ENCODE data around the gene CST7. TPM values are rescaled to one million over a fixed set of nuclear protein-coding genes. Genes with fewer than 3 reads are reported as not detected.

The CST7 gene
- total RNA-seq, 1 donor from 2014 or later: not detected

GRCh38 chr20:24910461-24910860 is 38.6 kb upstream of the CST7 start:
- Histone ChIP-seq H3K27ac (no peak overlapping the region), H3K9me3 (peaks cover 5 to 6% of the 10 kb centered on the region in 2 donors), H3K4me3 (no peak overlapping the region), H3K4me1 (no peaks in the 10 kb centered on the region), H3K36me3 (no peaks in the 10 kb centered on the region), H3K27me3 (no peaks in the 10 kb centered on the region)
- DNase-seq (ENCODE audit: low spot score in 2 of 2): no peak
- no peak for TF ChIP-seq CTCF (IDR thresholded peaks at IDR 0.05)
- intact Hi-C loops (cut with DNase I): no loop called here

- TF ChIP-seq CTCF (IDR thresholded peaks at IDR 0.05): no peak
- no peak overlapping the region for H3K4me3 ChIP-seq
- H3K9me3 ChIP-seq: peaks cover 4 to 5% of the 10 kb centered on the region in 2 donors
- H3K27me3 ChIP-seq: no peaks in the 10 kb centered on the region
- H3K27ac ChIP-seq: no peak overlapping the region
- DNase-seq (ENCODE audit: low spot score in 2 of 2): no peak
- intact Hi-C loops (cut with DNase I): no loop called here
- H3K36me3 ChIP-seq: no peaks in the 10 kb centered on the region
- no peaks in the 10 kb centered on the region for H3K4me1 ChIP-seq
Measured at GRCh38 chr20:24911461-24911860, 37.6 kb upstream of the CST7 start.

GRCh38 chr20:24912397-24913075 is 36.5 kb upstream of the CST7 start:
- Histone ChIP-seq H3K27me3 (no peaks in the 10 kb centered on the region), H3K9me3 (peaks cover 0 to 5% of the 10 kb centered on the region in 2 donors), H3K27ac (no peak overlapping the region), H3K4me3 (no peak overlapping the region), H3K36me3 (no peaks in the 10 kb centered on the region), H3K4me1 (no peaks in the 10 kb centered on the region)
- no peak for DNase-seq (ENCODE audit: low spot score in 2 of 2)
- no peak for TF ChIP-seq CTCF (IDR thresholded peaks at IDR 0.05)
- intact Hi-C loops (cut with DNase I): no loop called here

- Histone ChIP-seq H3K4me1 (peaks cover 0 to 1% of the 10 kb centered on the region in 2 donors), H3K9me3 (peaks cover 0 to 5% of the 10 kb centered on the region in 2 donors), H3K27ac (no peak overlapping the region), H3K36me3 (no peaks in the 10 kb centered on the region), H3K27me3 (no peaks in the 10 kb centered on the region), H3K4me3 (no peak overlapping the region)
- intact Hi-C loops (cut with DNase I): no loop called here
- no peak for DNase-seq (ENCODE audit: low spot score in 2 of 2)
- no peak for TF ChIP-seq CTCF (IDR thresholded peaks at IDR 0.05)
Measured at GRCh38 chr20:24913076-24913628, 35.9 kb upstream of the CST7 start.

- Histone ChIP-seq H3K27me3 (no peaks in the 10 kb centered on the region), H3K4me1 (peaks cover 0 to 2% of the 10 kb centered on the region in 2 donors), H3K27ac (no peak overlapping the region), H3K9me3 (no peaks in the 10 kb centered on the region), H3K4me3 (no peak overlapping the region), H3K36me3 (no peaks in the 10 kb centered on the region)
- no peak for TF ChIP-seq CTCF (IDR thresholded peaks at IDR 0.05)
- DNase-seq (ENCODE audit: low spot score in 2 of 2): no peak
- intact Hi-C loops (cut with DNase I): loop anchor here (5.0 kb wide), 1 partner anchor 1472 kb away; no protein-coding TSS in a partner anchor
Measured at GRCh38 chr20:24914388-24915241, 34.5 kb upstream of the CST7 start.
